ENCODE measurements around the gene DYNLL2. TPM values are rescaled to one million over a fixed set of nuclear protein-coding genes. Genes with fewer than 3 reads are reported as not detected.

The DYNLL2 gene
- total RNA-seq, 1 donor from 2014 or later, result 14.4 TPM

GRCh38 chr17:58105093-58105492 lies 21.9 kb downstream of the DYNLL2 start:
- TF ChIP-seq, protein P1, sequence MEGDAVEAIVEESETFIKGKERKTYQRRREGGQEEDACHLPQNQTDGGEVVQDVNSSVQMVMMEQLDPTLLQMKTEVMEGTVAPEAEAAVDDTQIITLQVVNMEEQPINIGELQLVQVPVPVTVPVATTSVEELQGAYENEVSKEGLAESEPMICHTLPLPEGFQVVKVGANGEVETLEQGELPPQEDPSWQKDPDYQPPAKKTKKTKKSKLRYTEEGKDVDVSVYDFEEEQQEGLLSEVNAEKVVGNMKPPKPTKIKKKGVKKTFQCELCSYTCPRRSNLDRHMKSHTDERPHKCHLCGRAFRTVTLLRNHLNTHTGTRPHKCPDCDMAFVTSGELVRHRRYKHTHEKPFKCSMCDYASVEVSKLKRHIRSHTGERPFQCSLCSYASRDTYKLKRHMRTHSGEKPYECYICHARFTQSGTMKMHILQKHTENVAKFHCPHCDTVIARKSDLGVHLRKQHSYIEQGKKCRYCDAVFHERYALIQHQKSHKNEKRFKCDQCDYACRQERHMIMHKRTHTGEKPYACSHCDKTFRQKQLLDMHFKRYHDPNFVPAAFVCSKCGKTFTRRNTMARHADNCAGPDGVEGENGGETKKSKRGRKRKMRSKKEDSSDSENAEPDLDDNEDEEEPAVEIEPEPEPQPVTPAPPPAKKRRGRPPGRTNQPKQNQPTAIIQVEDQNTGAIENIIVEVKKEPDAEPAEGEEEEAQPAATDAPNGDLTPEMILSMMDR (conservative IDR thresholded peaks at IDR 0.05; ENCODE audit: low read depth, low read length), result no peak
- no peak overlapping the region for H3K4me3 ChIP-seq (ENCODE audit: low read depth, low read length)
- DNase-seq (ENCODE audit: low read depth), result no peak

DNA sequence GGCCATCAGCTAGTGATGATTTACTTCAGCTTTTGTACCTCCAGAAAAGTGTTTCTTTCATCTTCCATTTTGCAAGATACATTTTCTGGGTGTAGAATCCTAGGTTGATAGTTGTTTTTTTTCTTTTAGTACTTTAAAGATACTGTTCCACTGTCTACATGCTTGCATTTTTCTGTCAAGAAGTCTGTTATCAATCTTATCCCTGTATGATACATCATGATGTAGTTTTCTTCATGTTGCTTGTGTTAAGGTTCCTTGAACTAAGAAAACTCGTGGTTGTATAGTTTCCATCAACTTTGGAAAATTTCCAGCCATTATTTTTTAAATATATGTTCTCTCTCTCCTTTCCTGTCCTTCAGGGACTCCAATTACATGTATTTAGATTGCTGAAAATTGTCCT lies 24.1 kb downstream of the DYNLL2 start:
- TF ChIP-seq, protein P1 (conservative IDR thresholded peaks at IDR 0.05; ENCODE audit: low read depth, low read length), result no peak
- no peak overlapping the region for H3K4me3 ChIP-seq (ENCODE audit: low read depth, low read length)
- DNase-seq (ENCODE audit: low read depth), result no peak

- no peak for DNase-seq (ENCODE audit: low read depth)
- H3K4me3 ChIP-seq (ENCODE audit: low read depth, low read length), result no peak overlapping the region
- TF ChIP-seq, protein P1 (conservative IDR thresholded peaks at IDR 0.05; ENCODE audit: low read depth, low read length), result no peak
These were observed 26.0 kb downstream of the DYNLL2 start for GRCh38 chr17:58109197-58109596.

DNA sequence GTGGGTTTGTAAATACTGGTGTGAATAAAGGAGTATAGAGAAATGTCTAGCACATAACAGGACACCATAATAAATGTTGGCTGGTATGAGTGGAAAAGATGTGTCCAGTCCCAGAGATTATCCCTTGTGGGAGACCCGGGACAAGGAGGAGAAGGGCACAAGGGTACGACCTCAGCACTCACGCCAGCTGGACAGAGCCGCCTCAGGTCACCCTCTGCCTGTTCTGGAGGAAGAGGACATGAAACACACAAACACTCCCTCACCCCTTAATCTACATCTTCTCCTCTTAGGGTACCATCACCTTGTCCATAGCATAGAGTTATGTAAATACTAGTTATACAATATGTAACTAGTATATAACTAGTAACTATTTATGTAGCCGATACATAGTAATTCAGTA lies 26.8 kb downstream of the DYNLL2 start:
- TF ChIP-seq, protein P1 (conservative IDR thresholded peaks at IDR 0.05; ENCODE audit: low read depth, low read length), result no peak
- H3K4me3 ChIP-seq (ENCODE audit: low read depth, low read length), result no peak overlapping the region
- DNase-seq (ENCODE audit: low read depth), result no peak

GRCh38 chr17:58111676-58112075 lies 28.5 kb downstream of the DYNLL2 start:
- H3K4me3 ChIP-seq (ENCODE audit: low read depth, low read length), result no peak overlapping the region
- TF ChIP-seq, protein P1 (conservative IDR thresholded peaks at IDR 0.05; ENCODE audit: low read depth, low read length), result no peak
- DNase-seq (ENCODE audit: low read depth), result no peak

DNA sequence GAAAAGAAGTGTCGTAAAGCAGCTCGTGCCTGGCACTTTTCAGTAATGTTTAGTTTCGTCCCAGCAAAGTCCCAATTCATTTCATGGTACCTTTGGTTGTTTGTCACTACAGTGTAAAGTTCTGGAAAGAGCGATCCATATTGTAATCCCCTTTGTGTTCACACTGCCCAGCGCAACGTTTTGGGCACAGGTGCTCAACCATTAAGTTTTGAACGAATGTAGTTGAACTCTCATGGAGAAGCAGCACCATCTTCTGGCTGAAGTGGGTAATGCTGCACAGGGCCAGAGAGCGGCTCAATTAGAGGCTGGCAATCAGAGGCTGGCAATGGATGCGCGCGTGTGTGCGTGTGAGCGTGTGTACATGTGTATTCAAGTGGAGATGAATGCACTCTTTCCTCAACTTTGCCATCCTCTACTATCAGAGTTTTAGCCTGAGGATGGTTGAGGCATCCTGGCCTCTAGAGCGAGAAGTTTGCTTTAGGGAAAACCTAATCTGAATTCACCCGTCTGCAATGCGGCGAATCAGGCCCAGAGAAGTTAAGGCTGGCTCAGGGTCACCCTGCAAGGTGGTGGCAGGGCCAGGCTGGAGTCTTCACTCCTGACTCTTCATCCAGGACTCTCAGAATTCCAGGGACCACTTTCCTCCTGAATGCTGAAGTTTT lies 29.9 kb downstream of the DYNLL2 start:
- DNase-seq (ENCODE audit: low read depth), result no peak
- H3K4me3 ChIP-seq (ENCODE audit: low read depth, low read length), result no peak overlapping the region
- TF ChIP-seq, protein P1 (conservative IDR thresholded peaks at IDR 0.05; ENCODE audit: low read depth, low read length), result peak; percentile 96

DNA sequence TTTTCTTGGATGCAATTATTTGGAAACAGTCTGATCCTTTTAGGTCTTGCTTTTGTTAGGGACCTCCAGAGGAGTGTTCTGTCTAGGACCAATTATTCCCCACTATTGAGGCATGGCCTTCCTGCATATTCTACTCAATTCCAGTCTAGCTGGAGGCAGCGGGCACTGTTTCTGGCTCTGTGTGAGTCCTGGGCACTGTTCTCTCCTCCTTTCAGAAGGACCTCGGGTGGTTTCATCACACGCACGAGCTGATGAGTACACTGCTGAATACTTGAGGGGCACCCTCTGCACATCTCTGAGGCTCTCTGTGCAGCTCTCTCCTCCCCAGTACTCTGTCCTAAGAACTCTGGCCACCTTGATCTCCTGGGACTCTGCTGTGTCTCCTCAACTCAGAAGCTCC lies 30.7 kb downstream of the DYNLL2 start:
- no peak for DNase-seq (ENCODE audit: low read depth)
- TF ChIP-seq, protein P1 (conservative IDR thresholded peaks at IDR 0.05; ENCODE audit: low read depth, low read length), result no peak
- H3K4me3 ChIP-seq (ENCODE audit: low read depth, low read length), result no peak overlapping the region
